ENCODE data around the gene ZWILCH.
"Not testable (repeated sequence)": the region's sequence is repeated elsewhere in the genome, so short reads cannot be mapped to it uniquely, and the experiment has no call there.

The ZWILCH gene

GRCh38 chr15:66461917-66462316 lies 43.2 kb upstream of the ZWILCH start:
- Histone ChIP-seq H3K4me2 (ENCODE audit: low read length) (no peak overlapping the region), H3K79me2 (ENCODE audit: insufficient read depth, low read length) (no peaks in the 10 kb centered on the region), H3K9me2 (ENCODE audit: low read depth, low read length) (no peaks in the 10 kb centered on the region), H3K4me1 (ENCODE audit: insufficient read depth, low read length, severe bottlenecking) (peaks cover 16% of the 10 kb centered on the region), H3K36me3 (ENCODE audit: insufficient read depth, low read length) (peaks cover 8% of the 10 kb centered on the region), H3K27me3 (ENCODE audit: insufficient read depth, low read length) (no peaks in the 10 kb centered on the region), H2AFZ (ENCODE audit: low read length) (no peak overlapping the region), H3K27ac (ENCODE audit: low read depth, low read length, poor library complexity, severe bottlenecking) (no peak overlapping the region), H3K4me3 (ENCODE audit: low read depth, low read length, poor library complexity, severe bottlenecking) (no peak overlapping the region), H4K20me1 (ENCODE audit: insufficient read depth, low read length) (no peaks in the 10 kb centered on the region), H3K9me3 (ENCODE audit: low read length) (no peaks in the 10 kb centered on the region), H3F3A (ENCODE audit: insufficient read depth, low read length) (no peaks in the 10 kb centered on the region), H3K9ac (ENCODE audit: low read length) (no peak overlapping the region)
- no peak for TF ChIP-seq EZH2 (IDR thresholded peaks at IDR 0.05; ENCODE audit: borderline replicate concordance, low read length)

GRCh38 chr15:66462627-66463026 lies 42.5 kb upstream of the ZWILCH start:
- H3K4me1 ChIP-seq (ENCODE audit: insufficient read depth, low read length, severe bottlenecking) = peaks cover 9% of the 10 kb centered on the region
- H3K9me3 ChIP-seq (ENCODE audit: low read length) = no peaks in the 10 kb centered on the region
- no peaks in the 10 kb centered on the region for H4K20me1 ChIP-seq (ENCODE audit: insufficient read depth, low read length)
- no peaks in the 10 kb centered on the region for H3F3A ChIP-seq (ENCODE audit: insufficient read depth, low read length)
- H3K27me3 ChIP-seq (ENCODE audit: insufficient read depth, low read length) = no peaks in the 10 kb centered on the region
- no peak overlapping the region for H3K4me3 ChIP-seq (ENCODE audit: low read depth, low read length, poor library complexity, severe bottlenecking)
- H3K36me3 ChIP-seq (ENCODE audit: insufficient read depth, low read length) = peaks cover 8% of the 10 kb centered on the region
- H3K27ac ChIP-seq (ENCODE audit: low read depth, low read length, poor library complexity, severe bottlenecking) = no peak overlapping the region
- H2AFZ ChIP-seq (ENCODE audit: low read length) = no peak overlapping the region
- no peaks in the 10 kb centered on the region for H3K9me2 ChIP-seq (ENCODE audit: low read depth, low read length)
- H3K9ac ChIP-seq (ENCODE audit: low read length) = no peak overlapping the region
- no peaks in the 10 kb centered on the region for H3K79me2 ChIP-seq (ENCODE audit: insufficient read depth, low read length)
- no peak for TF ChIP-seq EZH2 (IDR thresholded peaks at IDR 0.05; ENCODE audit: borderline replicate concordance, low read length)
- no peak for TF ChIP-seq CTCF (IDR thresholded peaks at IDR 0.05; ENCODE audit: low read length)
- H3K4me2 ChIP-seq (ENCODE audit: low read length) = no peak overlapping the region

GRCh38 chr15:66465294-66465693 lies 39.8 kb upstream of the ZWILCH start:
- H3K4me3 ChIP-seq (ENCODE audit: low read depth, low read length, poor library complexity, severe bottlenecking); H3K4me1 ChIP-seq (ENCODE audit: insufficient read depth, low read length, severe bottlenecking); H3K27ac ChIP-seq (ENCODE audit: low read depth, low read length, poor library complexity, severe bottlenecking); H2AFZ ChIP-seq (ENCODE audit: low read length); H3K4me2 ChIP-seq (ENCODE audit: low read length); H3K27me3 ChIP-seq (ENCODE audit: insufficient read depth, low read length); H3K9ac ChIP-seq (ENCODE audit: low read length); H4K20me1 ChIP-seq (ENCODE audit: insufficient read depth, low read length); H3K9me3 ChIP-seq (ENCODE audit: low read length); H3F3A ChIP-seq (ENCODE audit: insufficient read depth, low read length); H3K9me2 ChIP-seq (ENCODE audit: low read depth, low read length); H3K79me2 ChIP-seq (ENCODE audit: insufficient read depth, low read length): not testable (repeated sequence)
- peaks cover 10% of the 10 kb centered on the region for H3K36me3 ChIP-seq (ENCODE audit: insufficient read depth, low read length)

GRCh38 chr15:66467162-66468040 lies 37.7 kb upstream of the ZWILCH start:
- H3F3A ChIP-seq (ENCODE audit: insufficient read depth, low read length); H3K27ac ChIP-seq (ENCODE audit: low read depth, low read length, poor library complexity, severe bottlenecking): not testable (repeated sequence)

GRCh38 chr15:66470825-66471224 lies 34.3 kb upstream of the ZWILCH start:
- H3K9me2 ChIP-seq (ENCODE audit: low read depth, low read length); H3K4me1 ChIP-seq (ENCODE audit: insufficient read depth, low read length, severe bottlenecking): not testable (repeated sequence)

More at GRCh38 chr15:66467162-66468040, 37.7 kb upstream of the ZWILCH start:
- not testable (repeated sequence) for H4K20me1 ChIP-seq (ENCODE audit: insufficient read depth, low read length); H3K4me1 ChIP-seq (ENCODE audit: insufficient read depth, low read length, severe bottlenecking); H2AFZ ChIP-seq (ENCODE audit: low read length); H3K9me3 ChIP-seq (ENCODE audit: low read length); H3K27me3 ChIP-seq (ENCODE audit: insufficient read depth, low read length); H3K4me2 ChIP-seq (ENCODE audit: low read length); H3K9ac ChIP-seq (ENCODE audit: low read length); H3K9me2 ChIP-seq (ENCODE audit: low read depth, low read length); H3K79me2 ChIP-seq (ENCODE audit: insufficient read depth, low read length); H3K4me3 ChIP-seq (ENCODE audit: low read depth, low read length, poor library complexity, severe bottlenecking)
- peaks cover 20% of the 10 kb centered on the region for H3K36me3 ChIP-seq (ENCODE audit: insufficient read depth, low read length)

More at GRCh38 chr15:66470825-66471224, 34.3 kb upstream of the ZWILCH start:
- H3K4me3 ChIP-seq (ENCODE audit: low read depth, low read length, poor library complexity, severe bottlenecking); H3K9ac ChIP-seq (ENCODE audit: low read length); H3K27ac ChIP-seq (ENCODE audit: low read depth, low read length, poor library complexity, severe bottlenecking); H3K4me2 ChIP-seq (ENCODE audit: low read length); H3F3A ChIP-seq (ENCODE audit: insufficient read depth, low read length); H2AFZ ChIP-seq (ENCODE audit: low read length); H3K9me3 ChIP-seq (ENCODE audit: low read length); H4K20me1 ChIP-seq (ENCODE audit: insufficient read depth, low read length); H3K27me3 ChIP-seq (ENCODE audit: insufficient read depth, low read length); H3K79me2 ChIP-seq (ENCODE audit: insufficient read depth, low read length): not testable (repeated sequence)
- H3K36me3 ChIP-seq (ENCODE audit: insufficient read depth, low read length) = peaks cover 12% of the 10 kb centered on the region; the same call in 1 of the 2 replicates

Measured in OCI-LY1 (cell line).